ENCODE measurements around the gene PGRMC1. TPM values are rescaled to one million over a fixed set of nuclear protein-coding genes. Genes with fewer than 3 reads are reported as not detected.

PGRMC1 gene
- 9.0 and 9.1 TPM in 2 replicates for total RNA-seq
- 26.2 TPM for total RNA-seq (2013)
- polyA plus RNA-seq, result 5.4 and 5.6 TPM in 2 replicates
- 9.7 and 10.3 TPM in 2 replicates for polyA minus RNA-seq

DNA sequence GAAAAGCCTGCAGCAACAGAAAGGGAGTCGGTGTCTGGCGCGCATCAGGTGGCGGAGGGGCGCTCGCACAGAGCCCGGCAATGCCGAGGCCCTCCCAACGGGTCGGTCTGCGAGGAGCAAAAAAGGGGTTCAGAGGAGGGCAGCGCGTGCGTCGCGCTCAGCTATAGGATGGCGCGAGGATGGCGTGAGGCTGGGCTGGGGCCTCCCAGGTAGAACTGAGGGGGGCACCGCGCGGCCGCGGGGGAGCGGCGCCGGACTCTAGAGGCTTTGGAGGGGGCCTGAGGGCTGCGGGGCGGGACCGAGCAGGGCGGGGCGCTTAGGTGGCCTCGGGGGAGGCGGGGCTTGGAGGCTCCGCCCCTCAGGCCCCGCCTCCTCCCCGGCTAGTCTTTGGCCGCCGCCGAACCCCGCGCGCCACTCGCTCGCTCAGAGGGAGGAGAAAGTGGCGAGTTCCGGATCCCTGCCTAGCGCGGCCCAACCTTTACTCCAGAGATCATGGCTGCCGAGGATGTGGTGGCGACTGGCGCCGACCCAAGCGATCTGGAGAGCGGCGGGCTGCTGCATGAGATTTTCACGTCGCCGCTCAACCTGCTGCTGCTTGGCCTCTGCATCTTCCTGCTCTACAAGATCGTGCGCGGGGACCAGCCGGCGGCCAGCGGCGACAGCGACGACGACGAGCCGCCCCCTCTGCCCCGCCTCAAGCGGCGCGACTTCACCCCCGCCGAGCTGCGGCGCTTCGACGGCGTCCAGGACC lies at the start of gene PGRMC1:
Gene PGRMC1 (plus strand): TSS at position 414 of the 751 bp plus-strand sequence. CDS start 79 bp downstream, at position 493.
- H4K20me1 ChIP-seq (ENCODE audit: control insufficient read depth, insufficient read depth, low read length, poor library complexity, severe bottlenecking), result peaks cover 7% of the 10 kb centered on the region
- ATAC-seq (ENCODE audit: low read depth) (peak; percentile 95), DNase-seq (peak; percentile 88)
- H3K4me3 ChIP-seq (ENCODE audit: control extremely low read depth in 1 of 5, extremely low read depth in 1 of 5, insufficient read depth in 1 of 5, low read depth in 2 of 5, low read length in 4 of 5), result peak within 1 kb of the TSS; percentile 34 to 71 (median 67)
- H3K79me2 ChIP-seq (ENCODE audit: control insufficient read depth, insufficient read depth, low read length), result peaks cover 13% of the 10 kb centered on the region
- ChIA-PET POLR2A (interaction anchor here (0.7 kb wide), 1 partner anchor 37 kb away, joined by 3 read pairs; no protein-coding TSS in a partner anchor), CTCF (interaction anchor here (0.9 to 1.2 kb wide), 2 partner anchors 20 to 169 kb away, joined by 3 to 4 read pairs; no protein-coding TSS in a partner anchor)
- Mint-ChIP-seq H3K9me3 (ENCODE audit: insufficient read depth) (no peaks in the 10 kb centered on the region), H3K27ac (peak within 1 kb of the TSS; percentile 89), H3K4me3 (peak within 1 kb of the TSS; percentile 89), H3K27me3 (no peaks in the 10 kb centered on the region), H3K4me1 (peaks cover 19% of the 10 kb centered on the region)
- WGBS (ENCODE audit: insufficient coverage), result under 1% methylated on average over 77 of the region's 82 CpGs
- H3K27me3 ChIP-seq (replicated peaks in 1 of 4; ENCODE audit: control extremely low read depth in 1 of 4, control insufficient read depth in 3 of 4, insufficient read depth in 4 of 4, low read length in 3 of 4), result peaks cover 0 to 4% (median 1%) of the 10 kb centered on the region in 4 experiments
- intact Hi-C loops (cut with micrococcal nuclease), result loop anchor here (5.0 kb wide), 1 partner anchor 399 kb away; no protein-coding TSS in a partner anchor
- peak within 1 kb of the TSS; percentile 77 for H3K9ac ChIP-seq (ENCODE audit: low read length)
- H3K4me1 ChIP-seq (ENCODE audit: control insufficient read depth in 2 of 2, insufficient read depth in 2 of 2, low read length in 2 of 2), result peaks cover 8 to 16% of the 10 kb centered on the region in 2 donors
- H3K27ac ChIP-seq (ENCODE audit: low read length in 2 of 2), result peak within 1 kb of the TSS in 1 of 2 donors; percentile 57
- TF ChIP-seq, protein P1, sequence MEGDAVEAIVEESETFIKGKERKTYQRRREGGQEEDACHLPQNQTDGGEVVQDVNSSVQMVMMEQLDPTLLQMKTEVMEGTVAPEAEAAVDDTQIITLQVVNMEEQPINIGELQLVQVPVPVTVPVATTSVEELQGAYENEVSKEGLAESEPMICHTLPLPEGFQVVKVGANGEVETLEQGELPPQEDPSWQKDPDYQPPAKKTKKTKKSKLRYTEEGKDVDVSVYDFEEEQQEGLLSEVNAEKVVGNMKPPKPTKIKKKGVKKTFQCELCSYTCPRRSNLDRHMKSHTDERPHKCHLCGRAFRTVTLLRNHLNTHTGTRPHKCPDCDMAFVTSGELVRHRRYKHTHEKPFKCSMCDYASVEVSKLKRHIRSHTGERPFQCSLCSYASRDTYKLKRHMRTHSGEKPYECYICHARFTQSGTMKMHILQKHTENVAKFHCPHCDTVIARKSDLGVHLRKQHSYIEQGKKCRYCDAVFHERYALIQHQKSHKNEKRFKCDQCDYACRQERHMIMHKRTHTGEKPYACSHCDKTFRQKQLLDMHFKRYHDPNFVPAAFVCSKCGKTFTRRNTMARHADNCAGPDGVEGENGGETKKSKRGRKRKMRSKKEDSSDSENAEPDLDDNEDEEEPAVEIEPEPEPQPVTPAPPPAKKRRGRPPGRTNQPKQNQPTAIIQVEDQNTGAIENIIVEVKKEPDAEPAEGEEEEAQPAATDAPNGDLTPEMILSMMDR (IDR thresholded peaks at IDR 0.05), result no peak
- no peak for TF ChIP-seq EZH2 (IDR thresholded peaks at IDR 0.05; ENCODE audit: borderline replicate concordance, insufficient read depth, low read depth, low read length, poor library complexity, severe bottlenecking)
- H3K9me3 ChIP-seq (ENCODE audit: control extremely low read depth in 1 of 3, control insufficient read depth in 2 of 3, insufficient read depth in 1 of 3, low read length in 2 of 3), result no peaks in the 10 kb centered on the region
- peak within 1 kb of the TSS; percentile 86 for H2AFZ ChIP-seq (ENCODE audit: insufficient read depth, low read depth, low read length, poor library complexity, severe bottlenecking)
- no peaks in the 10 kb centered on the region for H3K36me3 ChIP-seq (replicated peaks in 1 of 2; ENCODE audit: control extremely low read depth in 1 of 2, control insufficient read depth in 1 of 2, extremely low read depth in 1 of 2, insufficient read depth in 2 of 2, low read length in 1 of 2)
- H3K4me2 ChIP-seq (replicated peaks; ENCODE audit: low read depth, low read length, poor library complexity, severe bottlenecking), result peak within 1 kb of the TSS; percentile 75

DNA sequence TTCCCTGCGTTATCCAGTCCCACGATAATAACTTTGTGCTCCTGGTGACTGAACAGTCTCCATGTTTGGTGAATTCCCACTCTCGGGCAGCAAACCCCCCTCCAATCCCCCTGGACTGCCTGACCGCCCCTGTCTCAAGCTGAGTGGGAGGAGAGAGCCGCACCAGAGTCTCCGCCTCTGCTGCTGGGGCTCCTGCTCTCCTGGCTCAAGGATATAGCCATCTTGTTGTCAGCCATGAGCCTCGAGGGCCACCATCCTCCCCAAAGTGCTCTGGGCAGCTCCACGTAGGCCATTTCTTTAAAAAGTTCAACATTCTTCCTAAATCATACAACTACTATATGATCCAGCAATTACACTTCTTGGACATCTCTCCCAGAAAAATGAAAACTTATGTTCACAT lies 49.3 kb upstream of the PGRMC1 start:
- Histone ChIP-seq H4K20me1 (ENCODE audit: control insufficient read depth, insufficient read depth, low read length, poor library complexity, severe bottlenecking) (no peaks in the 10 kb centered on the region), H3K9me3 (ENCODE audit: control extremely low read depth in 1 of 3, control insufficient read depth in 2 of 3, insufficient read depth in 1 of 3, low read length in 2 of 3) (no peaks in the 10 kb centered on the region), H2AFZ (ENCODE audit: insufficient read depth, low read depth, low read length, poor library complexity, severe bottlenecking) (no peak overlapping the region), H3K4me2 (replicated peaks; ENCODE audit: low read depth, low read length, poor library complexity, severe bottlenecking) (no peak overlapping the region), H3K27ac (ENCODE audit: low read length in 2 of 2) (no peak overlapping the region), H3K4me3 (ENCODE audit: control extremely low read depth in 1 of 5, extremely low read depth in 1 of 5, insufficient read depth in 1 of 5, low read depth in 2 of 5, low read length in 4 of 5) (no peak overlapping the region), H3K4me1 (ENCODE audit: control insufficient read depth in 2 of 2, insufficient read depth in 2 of 2, low read length in 2 of 2) (no peaks in the 10 kb centered on the region), H3K79me2 (ENCODE audit: control insufficient read depth, insufficient read depth, low read length) (no peaks in the 10 kb centered on the region), H3K27me3 (replicated peaks in 1 of 4; ENCODE audit: control extremely low read depth in 1 of 4, control insufficient read depth in 3 of 4, insufficient read depth in 4 of 4, low read length in 3 of 4) (no peaks in the 10 kb centered on the region), H3K9ac (ENCODE audit: low read length) (no peak overlapping the region), H3K36me3 (replicated peaks in 1 of 2; ENCODE audit: control extremely low read depth in 1 of 2, control insufficient read depth in 1 of 2, extremely low read depth in 1 of 2, insufficient read depth in 2 of 2, low read length in 1 of 2) (no peaks in the 10 kb centered on the region)
- Mint-ChIP-seq H3K4me1 (no peaks in the 10 kb centered on the region), H3K27me3 (peaks cover 5% of the 10 kb centered on the region), H3K4me3 (no peak overlapping the region), H3K9me3 (ENCODE audit: insufficient read depth) (no peaks in the 10 kb centered on the region), H3K27ac (no peak overlapping the region)
- TF ChIP-seq EZH2 (IDR thresholded peaks at IDR 0.05; ENCODE audit: borderline replicate concordance, insufficient read depth, low read depth, low read length, poor library complexity, severe bottlenecking), result no peak
- TF ChIP-seq, protein P1 (IDR thresholded peaks at IDR 0.05), result no peak
- ChIA-PET CTCF (no interaction called here), POLR2A (no interaction called here)
- DNase-seq (no peak), ATAC-seq (ENCODE audit: low read depth) (no peak)
- intact Hi-C loops (cut with micrococcal nuclease), result no loop called here
- 100% methylated on average over 1 of the region's 8 CpGs for WGBS (ENCODE audit: insufficient coverage)
